GM19324 (cell line): ENCODE data around the gene SAMD4A.

Source experiments
- ATAC-seq: cut with Tn5 transposase; IDR thresholded peaks from one replicate; pipeline ENCODE4 v1.9.1; 2021; ENCODE audit warnings: mild to moderate bottlenecking, moderate library complexity; ENCODE audit not compliant: unreplicated experiment, low FRiP score

Gene SAMD4A

DNA sequence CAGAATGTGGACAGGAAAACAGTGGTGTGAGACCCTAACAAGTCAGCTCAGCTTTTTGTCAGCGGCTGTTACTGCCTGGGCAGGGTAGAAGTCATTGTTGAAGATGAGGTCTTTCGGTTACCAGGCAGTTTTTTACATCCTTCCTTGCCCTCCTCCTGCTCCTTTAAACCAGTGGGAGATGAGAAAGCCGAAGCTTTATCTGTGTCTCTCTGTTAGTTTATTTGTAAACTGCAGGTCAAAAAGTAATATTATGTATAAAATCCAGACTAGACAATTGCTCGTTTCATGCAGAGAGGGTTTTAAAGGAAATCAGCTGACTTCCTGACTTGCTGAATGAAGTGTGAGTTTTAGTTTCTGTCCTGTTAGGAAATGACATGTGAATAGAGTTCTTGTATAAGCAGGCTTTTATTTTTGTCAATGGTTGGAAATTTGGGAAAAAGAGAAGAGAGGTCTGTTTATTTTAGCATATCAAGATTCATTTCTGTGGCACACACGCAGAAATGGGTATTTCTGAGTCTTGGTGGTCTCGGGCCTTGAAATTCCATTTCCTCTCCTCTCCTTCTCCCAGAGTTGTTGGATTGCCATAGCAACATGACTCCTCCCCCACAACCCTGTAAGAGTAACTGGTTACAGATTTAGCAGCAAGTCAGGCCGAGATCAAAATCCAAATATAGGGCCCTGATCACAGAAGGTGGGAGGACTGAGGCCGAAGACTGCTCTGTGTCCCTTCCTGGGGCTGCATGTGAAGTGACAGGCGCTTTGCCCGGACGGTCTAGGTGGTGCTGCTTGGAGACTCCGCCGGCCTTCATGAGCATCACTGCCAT lies 60.8 kb downstream of the SAMD4A start:
- peak; percentile 79 for ATAC-seq

- no peak for ATAC-seq
These were observed 62.3 kb downstream of the SAMD4A start for GRCh38 chr14:54629183-54629582.

DNA sequence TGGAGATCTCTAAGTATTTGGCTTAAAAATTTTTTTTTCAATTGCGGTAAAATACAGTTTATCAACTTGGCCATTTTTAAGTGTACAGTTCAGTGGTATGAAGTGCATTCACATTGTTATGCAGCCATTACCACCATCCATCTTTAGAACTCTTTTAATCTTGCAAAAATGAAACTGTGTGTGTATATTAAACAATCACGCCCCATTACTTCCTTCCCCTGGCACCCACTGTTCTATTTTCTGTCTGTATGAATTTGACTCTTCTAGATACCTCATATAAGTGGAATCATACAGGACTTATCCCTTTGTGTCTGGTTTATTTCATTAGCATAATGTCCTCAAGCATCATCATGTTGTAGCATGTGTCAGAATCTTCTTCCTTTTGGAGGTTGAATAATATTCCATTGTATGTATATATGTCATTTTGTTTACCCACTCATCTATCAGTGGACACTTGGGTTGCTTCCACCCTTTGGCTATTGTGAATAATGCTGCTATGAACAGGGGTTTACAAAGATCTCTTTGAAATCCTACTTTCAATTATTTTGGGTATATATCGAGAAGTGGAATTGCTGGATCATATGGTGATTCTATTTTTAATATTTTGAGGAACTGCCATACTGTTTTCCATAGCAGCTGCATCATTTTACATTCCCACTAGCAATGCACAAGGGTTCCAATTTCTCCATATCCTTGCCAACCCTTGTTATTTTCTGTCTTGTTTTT lies 62.9 kb downstream of the SAMD4A start:
- no peak for ATAC-seq

DNA sequence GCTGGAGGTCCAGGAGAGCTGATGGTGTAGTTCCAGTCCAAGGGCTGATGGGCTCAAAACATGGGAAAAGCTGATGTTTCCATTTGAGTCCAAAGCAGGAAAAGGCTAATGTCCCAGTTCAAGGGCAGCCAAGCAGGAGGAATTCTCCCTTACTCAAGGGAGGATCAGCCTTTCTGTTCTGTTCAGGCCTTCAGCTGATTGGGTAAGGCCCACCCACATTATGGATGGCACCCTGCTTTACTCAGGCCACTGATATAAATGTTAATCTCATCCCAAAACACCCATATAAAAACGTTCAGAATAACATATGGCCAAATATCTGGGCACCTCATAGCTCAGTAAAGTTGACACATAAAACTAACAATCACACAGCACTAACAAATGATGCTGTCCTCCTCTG lies 64.1 kb downstream of the SAMD4A start:
- ATAC-seq = no peak

DNA sequence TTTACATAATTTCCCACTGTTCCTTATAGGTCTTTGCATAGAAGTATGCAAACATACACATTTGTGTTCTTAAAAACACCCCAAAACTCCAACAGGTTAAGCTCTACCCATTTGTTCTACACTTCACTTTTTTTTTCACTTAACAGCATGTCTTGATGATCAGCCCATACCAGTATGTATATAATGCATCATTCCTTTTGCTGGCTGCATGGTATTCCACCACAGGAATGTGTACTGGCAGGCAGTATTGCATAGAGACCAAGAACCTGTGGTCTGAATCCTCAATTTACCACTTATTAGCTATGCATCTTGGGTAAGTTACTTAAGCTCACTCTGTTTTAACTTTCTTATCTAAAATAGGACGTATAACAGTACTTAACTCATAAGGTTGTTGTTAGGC lies 65.5 kb downstream of the SAMD4A start:
- ATAC-seq = no peak

- ATAC-seq = no peak
These were observed 66.1 kb downstream of the SAMD4A start for GRCh38 chr14:54633076-54633475.

GRCh38 chr14:54637270-54638134 lies 70.6 kb downstream of the SAMD4A start:
- ATAC-seq = no peak

GRCh38 chr14:54638135-54638446 lies 71.2 kb downstream of the SAMD4A start:
- ATAC-seq = no peak

DNA sequence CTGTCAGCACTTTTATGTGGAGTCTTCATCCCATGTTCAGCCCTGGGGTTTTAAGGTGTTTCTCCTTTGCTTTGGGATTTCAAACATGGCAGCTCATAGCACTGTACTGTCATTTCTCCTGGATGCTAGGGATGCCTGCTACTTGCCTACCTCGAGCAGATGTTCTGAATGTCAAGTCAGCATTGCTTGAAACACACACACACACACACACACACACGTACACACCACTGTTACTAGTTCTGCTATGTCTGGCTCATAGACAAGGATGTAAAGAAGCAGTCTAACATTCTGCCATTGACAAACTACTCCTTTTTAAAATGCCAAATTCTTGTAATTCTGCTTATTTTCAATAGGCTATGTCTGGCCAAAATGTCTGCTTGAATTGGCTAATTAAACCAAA lies 72.7 kb downstream of the SAMD4A start:
- no peak for ATAC-seq

GRCh38 chr14:54640506-54640905 lies 73.6 kb downstream of the SAMD4A start:
- no peak for ATAC-seq

DNA sequence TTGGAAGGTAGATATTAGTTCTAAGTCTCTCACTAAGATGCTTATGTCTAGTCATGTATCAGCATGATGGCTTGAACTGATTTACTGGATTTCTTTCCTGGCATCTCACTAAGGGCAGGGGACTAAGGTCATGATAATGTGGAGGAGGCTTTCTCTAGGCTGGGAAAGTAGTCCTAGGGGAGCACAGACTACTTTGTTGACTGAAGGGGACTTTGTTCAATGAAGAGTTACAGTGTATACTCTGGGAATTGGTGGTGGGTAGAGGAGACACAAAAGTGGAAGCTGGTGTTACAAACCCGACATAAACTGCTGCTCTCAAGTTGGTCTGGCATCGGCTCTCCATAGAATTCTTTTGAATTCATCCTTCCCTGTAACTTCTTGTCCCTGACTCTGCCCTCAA lies 75.2 kb downstream of the SAMD4A start:
- no peak for ATAC-seq

- no peak for ATAC-seq
These were observed 76.1 kb downstream of the SAMD4A start for GRCh38 chr14:54642801-54643695.

DNA sequence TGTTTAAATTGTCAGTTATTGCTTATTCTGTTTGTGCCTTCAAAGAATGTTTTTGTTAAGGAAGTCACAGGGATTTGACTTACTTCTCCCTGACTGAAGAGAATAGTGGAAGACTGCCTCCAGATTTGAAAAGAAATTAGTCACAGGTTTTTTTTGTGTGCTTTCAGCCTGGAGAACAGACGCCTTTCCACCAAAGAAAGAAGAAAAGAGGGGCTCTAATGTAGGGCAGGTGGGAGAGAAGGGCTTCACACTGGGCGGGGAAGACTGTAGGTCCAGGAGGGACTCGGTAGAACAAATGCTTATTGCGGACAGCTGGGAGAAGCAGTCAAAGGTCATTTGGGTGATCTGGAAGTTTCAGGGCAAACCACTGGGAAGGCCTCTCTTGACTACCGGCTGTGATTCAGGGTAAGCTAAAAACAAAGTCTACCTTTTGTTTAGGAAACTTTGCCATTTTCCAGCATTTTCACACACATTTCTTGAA lies 76.8 kb downstream of the SAMD4A start:
- ATAC-seq = no peak

- no peak for ATAC-seq
These were observed 78.7 kb downstream of the SAMD4A start for GRCh38 chr14:54645639-54646038.

DNA sequence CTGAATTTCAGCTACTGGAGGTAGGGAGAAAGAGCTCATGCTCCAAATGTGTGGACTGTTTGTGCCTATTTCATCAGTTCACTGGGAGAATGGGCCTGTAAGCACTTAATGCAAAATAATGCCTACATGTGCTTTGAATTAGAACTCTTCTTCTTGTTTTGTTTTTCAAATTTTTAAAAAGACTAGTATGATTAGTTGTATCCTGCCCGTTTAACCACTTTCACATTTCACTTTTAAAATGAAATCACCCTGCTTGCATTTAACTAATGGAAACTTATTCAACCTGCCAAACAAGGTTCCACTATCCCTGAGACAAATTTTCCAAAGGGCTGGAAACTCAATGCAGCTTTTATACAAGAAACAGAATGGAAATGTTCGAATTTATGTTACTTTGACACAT lies 79.7 kb downstream of the SAMD4A start:
- no peak for ATAC-seq

DNA sequence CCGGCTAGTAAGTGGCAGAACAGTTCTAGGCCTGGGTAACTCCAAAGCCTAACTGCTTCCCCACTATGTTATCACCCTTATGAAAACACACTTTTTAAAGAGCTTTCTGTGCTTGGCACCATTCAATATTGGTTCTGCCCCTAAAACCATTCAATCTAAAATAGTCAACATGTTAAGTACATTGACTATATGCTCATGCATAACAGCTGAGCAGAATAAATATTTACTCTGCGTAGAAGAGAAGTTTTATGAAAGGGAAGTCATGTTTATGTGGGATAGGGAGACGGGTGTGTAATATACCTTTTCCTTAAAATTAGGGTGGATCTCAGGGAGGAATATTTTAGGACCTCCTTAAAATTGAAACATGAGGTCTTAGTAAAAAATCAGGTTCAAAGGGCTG lies 80.5 kb downstream of the SAMD4A start:
- ATAC-seq = no peak

GRCh38 chr14:54649056-54649455 lies 82.1 kb downstream of the SAMD4A start:
- ATAC-seq = no peak

- no peak for ATAC-seq
These were observed 83.5 kb downstream of the SAMD4A start for GRCh38 chr14:54650331-54650958.

GRCh38 chr14:54650959-54651351 lies 84.0 kb downstream of the SAMD4A start:
- ATAC-seq = no peak

- ATAC-seq = no peak
These were observed 84.7 kb downstream of the SAMD4A start for GRCh38 chr14:54651649-54652048.
